Neuronal stem cell (in vitro differentiated cells): ENCODE data around the gene NMT1.

Source experiments
- DNase-seq: peaks from one replicate; pipeline ENCODE4 v3.0.0-alpha.2; 2013; ENCODE audit warnings: low spot score
- H2AFZ ChIP-seq: one replicate; pipeline ENCODE4 v1.6.1; 2013; ENCODE audit warnings: mild to moderate bottlenecking, low read length, inconsistent platforms
- H2AK5ac ChIP-seq: 2 replicates; pipeline ENCODE4 v1.6.1; 2013; ENCODE audit warnings: low read depth, mild to moderate bottlenecking, inconsistent platforms, low read length, moderate library complexity, mixed read lengths
- H2BK120ac ChIP-seq: 2 replicates; pipeline ENCODE4 v1.6.1; 2013; ENCODE audit warnings: low read depth, mild to moderate bottlenecking, inconsistent platforms, low read length, moderate library complexity, mixed read lengths
- H2BK12ac ChIP-seq: one replicate; pipeline ENCODE4 v1.6.1; 2013; ENCODE audit warnings: low read length, inconsistent platforms
- H2BK15ac ChIP-seq: 2 replicates; pipeline ENCODE4 v1.6.1; 2013; ENCODE audit warnings: mild to moderate bottlenecking, low read length, inconsistent platforms, mixed read lengths
- H2BK5ac ChIP-seq: one replicate; pipeline ENCODE4 v1.6.1; 2013; ENCODE audit warnings: inconsistent platforms, mild to moderate bottlenecking, low read length, moderate library complexity
- H3K14ac ChIP-seq: one replicate; pipeline ENCODE4 v1.6.1; 2013; ENCODE audit warnings: low read length, inconsistent platforms
- H3K18ac ChIP-seq: 2 replicates; pipeline ENCODE4 v1.6.1; 2013; ENCODE audit warnings: low read length, inconsistent platforms
- H3K23ac ChIP-seq: 2 replicates; pipeline ENCODE4 v1.6.1; 2013; ENCODE audit warnings: low read depth, mild to moderate bottlenecking, mixed read lengths, low read length, inconsistent platforms; ENCODE audit not compliant: poor library complexity
- H3K27ac ChIP-seq: replicated peaks from 3 replicates; pipeline ENCODE4 v1.5.1; 2013; ENCODE audit warnings: low read length, inconsistent platforms
- H3K27me3 ChIP-seq, 3 experiments: 2 replicates each; pipeline ENCODE4 v1.6.1; 2013; ENCODE audit warnings: low read length in 3 of 3, mild to moderate bottlenecking in 2 of 3, inconsistent platforms in 1 of 3, low read depth in 1 of 3, mixed read lengths in 1 of 3, moderate library complexity in 1 of 3; ENCODE audit not compliant: control insufficient read depth in 3 of 3, insufficient read depth in 3 of 3
- H3K36me3 ChIP-seq, 2 donors: replicated peaks in 1 of 2; 2 replicates each; pipeline ENCODE4 v1.6.1; 2013; ENCODE audit warnings: low read length in 2 of 2; ENCODE audit not compliant: control insufficient read depth in 2 of 2, insufficient read depth in 2 of 2
- H3K4ac ChIP-seq: 2 replicates; pipeline ENCODE4 v1.6.1; 2013; ENCODE audit warnings: inconsistent platforms, mild to moderate bottlenecking, low read length, moderate library complexity
- H3K4me1 ChIP-seq, 2 donors: 1 replicate in 1 of 2; 2 replicates in 1 of 2; pipeline ENCODE4 v1.6.1; 2013; ENCODE audit warnings: low read length in 2 of 2, low read depth in 1 of 2; ENCODE audit not compliant: control insufficient read depth in 2 of 2, insufficient read depth in 1 of 2
- H3K4me2 ChIP-seq: one replicate; pipeline ENCODE4 v1.6.1; 2013; ENCODE audit warnings: mild to moderate bottlenecking, low read length, inconsistent platforms; ENCODE audit not compliant: insufficient read depth, poor library complexity, severe bottlenecking
- H3K4me3 ChIP-seq, 2 donors: 2 replicates each; pipeline ENCODE4 v1.5.1; 2013; ENCODE audit warnings: low read length in 2 of 2, mild to moderate bottlenecking in 2 of 2, inconsistent platforms in 1 of 2, moderate library complexity in 1 of 2
- H3K79me1 ChIP-seq: one replicate; pipeline ENCODE4 v1.6.1; 2013; ENCODE audit warnings: low read depth, mild to moderate bottlenecking, inconsistent platforms, low read length, moderate library complexity
- H3K9ac ChIP-seq: one replicate; pipeline ENCODE4 v1.6.1; 2013; ENCODE audit warnings: mild to moderate bottlenecking, low read depth, low read length, inconsistent platforms; ENCODE audit not compliant: poor library complexity
- H3K9me3 ChIP-seq, 2 donors: replicated peaks in 1 of 2; 2 replicates each; pipeline versions ENCODE3 to v1.6.1; 2013; ENCODE audit warnings: low read length in 2 of 2, mild to moderate bottlenecking in 2 of 2, inconsistent platforms in 1 of 2, low read depth in 1 of 2, mixed read lengths in 1 of 2, moderate library complexity in 1 of 2; ENCODE audit not compliant: control insufficient read depth in 2 of 2, insufficient read depth in 1 of 2
- H4K8ac ChIP-seq: one replicate; pipeline ENCODE4 v1.6.1; 2013; ENCODE audit warnings: low read depth, mild to moderate bottlenecking, inconsistent platforms, low read length, moderate library complexity
- H4K91ac ChIP-seq: one replicate; pipeline ENCODE4 v1.6.1; 2013; ENCODE audit warnings: low read length, low read depth, mild to moderate bottlenecking, inconsistent platforms; ENCODE audit not compliant: poor library complexity
- WGBS, 2 donors: extraction: QIAGEN DNeasy Blood & Tissue Kit; methylation state at CpG; one replicate each; pipeline ENCODE4 v1.1.7; 2013; ENCODE audit warnings: missing lambda C conversion rate in 2 of 2, mixed read lengths in 1 of 2; ENCODE audit not compliant: insufficient read length in 2 of 2, insufficient replicate concordance in 1 of 2; ENCODE audit errors: extremely low coverage in 2 of 2; 5-methylcytosine and 5-hydroxymethylcytosine counted together

NMT1 gene

DNA sequence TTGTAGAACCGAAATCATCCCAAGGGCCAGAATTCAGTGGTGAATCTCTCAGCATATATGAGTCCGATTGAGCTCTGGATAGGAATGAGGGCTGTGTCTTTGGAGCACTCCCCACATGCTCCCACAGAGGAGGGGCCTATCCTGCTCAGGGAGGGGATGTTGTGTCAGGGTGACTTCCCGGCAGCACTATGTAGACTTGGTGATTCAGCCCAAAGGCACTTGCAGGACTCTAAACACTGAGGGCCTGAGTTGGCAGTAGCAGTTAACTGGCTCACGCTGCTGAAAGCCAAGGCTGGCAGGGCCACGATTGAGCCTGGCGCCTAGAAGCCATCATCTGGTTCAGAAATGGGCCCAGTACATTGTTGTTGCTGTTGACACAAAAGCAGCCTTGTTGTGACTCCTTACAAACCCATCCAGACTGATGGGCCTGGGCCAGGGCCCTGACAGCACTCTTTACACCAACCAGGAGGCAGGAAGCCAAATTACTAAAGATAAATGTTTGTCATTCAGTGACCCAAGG, 31.9 kb downstream of the NMT1 start:
- Histone ChIP-seq H2AFZ (no peak overlapping the region), H3K14ac (no peak overlapping the region), H2BK12ac (no peak overlapping the region), H4K8ac (no peak overlapping the region), H3K4me3 (no peak overlapping the region), H3K4ac (no peak overlapping the region), H3K9ac (no peak overlapping the region), H4K91ac (no peak overlapping the region), H3K9me3 (peaks cover 0 to 2% of the 10 kb centered on the region in 2 donors), H3K27ac (no peak overlapping the region), H2BK5ac (no peak overlapping the region), H3K27me3 (no peaks in the 10 kb centered on the region), H3K79me1 (no peaks in the 10 kb centered on the region), H3K36me3 (peaks cover 52 to 95% of the 10 kb centered on the region in 2 donors), H3K23ac (peak overlapping the region; percentile 30), H2AK5ac (no peak overlapping the region), H2BK120ac (no peak overlapping the region), H3K18ac (no peak overlapping the region), H3K4me2 (no peak overlapping the region), H3K4me1 (no peaks in the 10 kb centered on the region), H2BK15ac (no peak overlapping the region)
- DNase-seq: no peak
- no CpG with 5 or more reads among the region's 6 CpGs for WGBS, 2 donors

DNA sequence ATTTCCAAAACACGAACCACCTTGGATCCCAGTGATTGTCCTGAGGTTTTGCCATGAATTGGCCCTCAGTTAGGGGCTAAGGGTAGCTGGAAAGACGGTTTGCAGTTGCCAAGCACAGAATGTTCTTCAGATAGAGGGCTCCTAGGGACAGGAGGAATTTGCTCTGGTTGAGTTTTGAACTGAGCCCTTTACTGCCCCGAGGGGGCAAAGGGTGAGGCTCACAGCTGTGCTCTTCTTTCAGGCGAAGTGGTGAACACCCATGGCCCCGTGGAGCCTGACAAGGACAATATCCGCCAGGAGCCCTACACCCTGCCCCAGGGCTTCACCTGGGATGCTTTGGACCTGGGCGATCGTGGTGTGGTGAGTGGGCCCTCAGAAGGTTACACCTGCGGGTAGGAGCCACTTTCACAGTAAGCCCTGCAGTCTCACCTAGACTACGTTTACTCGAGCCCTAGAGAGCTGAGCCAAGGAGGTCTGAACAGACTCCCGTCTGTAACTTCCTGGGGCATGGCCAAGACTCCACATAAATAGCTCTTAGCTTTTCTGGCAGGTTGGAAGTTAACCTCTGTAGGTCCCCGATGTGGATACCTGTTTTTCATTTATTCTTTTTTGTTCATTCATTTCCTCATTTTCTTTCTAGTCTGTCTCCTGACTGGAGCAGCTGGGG, 32.5 kb downstream of the NMT1 start:
- Histone ChIP-seq H2AFZ (no peak overlapping the region), H3K9ac (no peak overlapping the region), H3K4ac (no peak overlapping the region), H3K18ac (no peak overlapping the region), H3K23ac (peak overlapping the region; percentile 37), H3K9me3 (peaks cover 0 to 2% of the 10 kb centered on the region in 2 donors), H3K4me3 (no peak overlapping the region), H3K27ac (no peak overlapping the region), H2BK120ac (no peak overlapping the region), H3K4me1 (no peaks in the 10 kb centered on the region), H3K14ac (no peak overlapping the region), H3K4me2 (no peak overlapping the region), H3K36me3 (peaks cover 56 to 96% of the 10 kb centered on the region in 2 donors), H3K79me1 (no peaks in the 10 kb centered on the region), H2BK12ac (no peak overlapping the region), H2AK5ac (no peak overlapping the region), H2BK15ac (no peak overlapping the region), H4K8ac (no peak overlapping the region), H4K91ac (no peak overlapping the region), H3K27me3 (no peaks in the 10 kb centered on the region), H2BK5ac (no peak overlapping the region)
- no CpG with 5 or more reads among the region's 13 CpGs for WGBS, 2 donors
- no peak for DNase-seq

DNA sequence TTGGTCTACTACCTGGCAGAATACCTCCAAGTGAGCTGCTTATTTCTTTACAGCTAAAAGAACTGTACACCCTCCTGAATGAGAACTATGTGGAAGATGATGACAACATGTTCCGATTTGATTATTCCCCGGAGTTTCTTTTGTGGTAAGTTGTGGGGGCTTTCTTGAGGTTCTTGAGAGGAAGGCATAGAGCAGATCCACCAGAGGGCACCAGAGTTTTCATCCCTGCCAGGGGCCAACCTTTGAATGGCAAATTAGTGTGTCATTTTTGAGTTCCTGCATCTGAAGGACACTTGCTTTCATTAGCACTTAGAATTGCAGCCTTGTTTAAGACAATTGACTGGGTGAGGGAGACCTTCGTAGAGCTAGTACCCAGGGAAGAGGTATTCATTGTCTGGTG, 35.0 kb downstream of the NMT1 start:
- Histone ChIP-seq H2BK5ac (no peak overlapping the region), H3K23ac (no peak overlapping the region), H2AK5ac (no peak overlapping the region), H2BK15ac (no peak overlapping the region), H3K9me3 (peaks cover 0 to 2% of the 10 kb centered on the region in 2 donors), H3K27ac (no peak overlapping the region), H3K4me2 (no peak overlapping the region), H2BK12ac (no peak overlapping the region), H2AFZ (no peak overlapping the region), H4K8ac (no peak overlapping the region), H3K4me3 (no peak overlapping the region), H3K14ac (no peak overlapping the region), H3K18ac (no peak overlapping the region), H3K27me3 (no peaks in the 10 kb centered on the region), H3K36me3 (peaks cover 54 to 92% of the 10 kb centered on the region in 2 donors), H3K79me1 (no peaks in the 10 kb centered on the region), H2BK120ac (no peak overlapping the region), H3K4ac (no peak overlapping the region), H3K4me1 (no peaks in the 10 kb centered on the region), H4K91ac (no peak overlapping the region), H3K9ac (no peak overlapping the region)
- no peak for DNase-seq
- WGBS, 2 donors: no CpG with 5 or more reads among the region's 3 CpGs

DNA sequence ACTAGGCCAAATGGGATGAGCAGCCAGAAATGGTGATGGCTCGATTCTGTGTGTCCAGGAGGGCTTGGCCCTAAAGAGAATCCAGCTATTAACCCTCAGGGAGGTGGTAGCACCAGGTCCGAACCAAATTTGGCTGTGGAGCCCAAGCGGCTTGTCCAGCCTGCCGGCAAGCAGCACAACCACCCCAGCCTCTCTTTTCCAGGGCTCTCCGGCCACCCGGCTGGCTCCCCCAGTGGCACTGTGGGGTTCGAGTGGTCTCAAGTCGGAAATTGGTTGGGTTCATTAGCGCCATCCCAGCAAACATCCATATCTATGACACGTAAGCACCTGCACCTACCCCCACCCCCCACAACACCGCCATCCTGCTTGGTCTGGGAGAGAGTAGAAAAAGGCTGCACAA, 35.8 kb downstream of the NMT1 start:
- no peak overlapping the region for H3K4me3 ChIP-seq
- no peak overlapping the region for H4K8ac ChIP-seq
- H2BK120ac ChIP-seq: no peak overlapping the region
- no peak overlapping the region for H2AK5ac ChIP-seq
- H4K91ac ChIP-seq: no peak overlapping the region
- H3K9ac ChIP-seq: no peak overlapping the region
- no peak for DNase-seq
- H3K27me3 ChIP-seq: no peaks in the 10 kb centered on the region
- no peak overlapping the region for H3K4me2 ChIP-seq
- H3K79me1 ChIP-seq: no peaks in the 10 kb centered on the region
- H3K36me3 ChIP-seq: peaks cover 55 to 92% of the 10 kb centered on the region in 2 donors
- no peak overlapping the region for H3K18ac ChIP-seq
- no peak overlapping the region for H2AFZ ChIP-seq
- no peak overlapping the region for H3K4ac ChIP-seq
- H3K27ac ChIP-seq: no peak overlapping the region
- H3K23ac ChIP-seq: no peak overlapping the region
- no peaks in the 10 kb centered on the region for H3K4me1 ChIP-seq
- H2BK5ac ChIP-seq: no peak overlapping the region
- no peak overlapping the region for H3K14ac ChIP-seq
- no peak overlapping the region for H2BK15ac ChIP-seq
- H3K9me3 ChIP-seq: peaks cover 0 to 2% of the 10 kb centered on the region in 2 donors
- no CpG with 5 or more reads among the region's 11 CpGs for WGBS, 2 donors
- no peak overlapping the region for H2BK12ac ChIP-seq
